Stomach (tissue), 4 donors: ENCODE data around the gene FIZ1.

Experiments used
- CTCF ChIP-seq, 7 experiments: fragments of 450-650 bp in 4 of 7; fragments of 200-600 bp in 3 of 7; sonication (generic) in 3 of 7; IDR thresholded peaks; one replicate each; pipeline ENCODE4 v1.5.1; 2016 to 2019; ENCODE audit warnings: antibody characterized with exemption in 7 of 7, control low read depth in 2 of 7, mild to moderate bottlenecking in 1 of 7
- EP300 ChIP-seq: sonication (generic); formaldehyde crosslinking; IDR thresholded peaks from one replicate; pipeline ENCODE4 v1.6.1; 2017; ENCODE audit warnings: antibody characterized with exemption
- POLR2A ChIP-seq, 4 donors: fragments of 450-650 bp; IDR thresholded peaks; one replicate each; pipeline ENCODE4 v1.6.1; 2016; ENCODE audit warnings: antibody characterized with exemption in 4 of 4, control low read depth in 2 of 4, mild to moderate bottlenecking in 1 of 4, moderate library complexity in 1 of 4
- POLR2AphosphoS5 ChIP-seq, 3 donors: sonication (generic); formaldehyde crosslinking; IDR thresholded peaks; one replicate each; pipeline ENCODE4 v1.6.1; 2016; ENCODE audit warnings: antibody characterized with exemption in 3 of 3

DNA sequence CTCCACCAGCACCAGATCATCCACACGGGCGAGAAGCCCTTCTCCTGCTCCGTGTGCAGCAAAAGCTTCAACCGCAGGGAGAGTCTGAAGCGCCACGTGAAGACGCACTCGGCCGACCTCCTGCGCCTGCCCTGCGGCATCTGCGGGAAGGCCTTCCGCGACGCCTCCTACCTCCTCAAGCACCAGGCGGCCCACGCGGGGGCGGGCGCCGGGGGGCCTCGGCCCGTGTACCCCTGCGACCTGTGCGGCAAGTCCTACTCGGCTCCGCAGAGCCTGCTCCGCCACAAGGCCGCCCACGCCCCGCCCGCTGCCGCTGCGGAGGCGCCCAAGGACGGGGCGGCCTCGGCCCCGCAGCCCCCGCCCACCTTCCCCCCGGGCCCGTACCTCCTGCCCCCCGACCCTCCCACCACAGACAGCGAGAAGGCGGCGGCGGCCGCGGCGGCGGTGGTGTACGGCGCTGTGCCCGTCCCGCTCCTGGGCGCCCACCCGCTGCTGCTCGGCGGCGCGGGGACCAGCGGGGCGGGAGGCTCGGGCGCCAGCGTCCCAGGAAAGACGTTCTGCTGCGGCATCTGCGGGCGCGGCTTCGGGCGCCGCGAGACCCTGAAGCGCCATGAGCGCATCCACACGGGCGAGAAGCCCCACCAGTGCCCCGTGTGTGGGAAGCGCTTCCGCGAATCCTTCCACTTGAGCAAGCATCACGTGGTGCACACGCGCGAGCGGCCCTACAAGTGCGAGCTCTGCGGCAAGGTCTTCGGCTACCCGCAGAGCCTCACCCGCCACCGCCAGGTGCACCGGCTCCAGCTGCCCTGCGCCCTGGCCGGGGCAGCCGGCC is 15.6 kb upstream of the FIZ1 start:
- no peak for TF ChIP-seq POLR2AphosphoS5 (IDR thresholded peaks at IDR 0.05)
- no peak for TF ChIP-seq CTCF (IDR thresholded peaks at IDR 0.05)
- no peak for TF ChIP-seq EP300
- TF ChIP-seq POLR2A (IDR thresholded peaks at IDR 0.05): no peak
